Stimulated activated CD4-positive, alpha-beta T cell treated with anti-CD3 and anti-CD28 coated beads, Interleukin-15, amount 100 ng/mL, for 48 hours (primary cell): ENCODE results near the gene SEPTIN12.
A peak's percentile ranks its signal among the peaks of the same experiment; 100 is the strongest.
"Not testable (repeated sequence)": the region's sequence is repeated elsewhere in the genome, so short reads cannot be mapped to it uniquely, and the experiment has no call there.

Source experiments
- DNase-seq, 2 donors: peaks; one replicate each; pipeline ENCODE4 v3.0.0-alpha.2; 2020; ENCODE audit warnings: low read depth in 2 of 2

The SEPTIN12 gene

GRCh38 chr16:4754865-4755264, 33.3 kb downstream of the SEPTIN12 start:
- DNase-seq: no peak

- no peak for DNase-seq
Measured at GRCh38 chr16:4753227-4753626, 34.9 kb downstream of the SEPTIN12 start.

- no peak for DNase-seq
Measured at GRCh38 chr16:4752351-4753100, 35.6 kb downstream of the SEPTIN12 start.

- no peak for DNase-seq
Measured at GRCh38 chr16:4750896-4751295, 37.2 kb downstream of the SEPTIN12 start.

- no peak for DNase-seq
Measured at GRCh38 chr16:4749700-4750257, 38.4 kb downstream of the SEPTIN12 start.

- DNase-seq: no peak
Measured at GRCh38 chr16:4748682-4749411, 39.3 kb downstream of the SEPTIN12 start.

- no peak for DNase-seq
Measured at GRCh38 chr16:4747906-4748681, 40.1 kb downstream of the SEPTIN12 start.

- DNase-seq: no peak
Measured at GRCh38 chr16:4746991-4747574, 41.1 kb downstream of the SEPTIN12 start.

GRCh38 chr16:4746215-4746614, 41.9 kb downstream of the SEPTIN12 start:
- DNase-seq: no peak

- DNase-seq: no peak
Measured at GRCh38 chr16:4745274-4745569, 42.9 kb downstream of the SEPTIN12 start.

- DNase-seq: no peak
Measured at GRCh38 chr16:4744555-4745273, 43.4 kb downstream of the SEPTIN12 start.

- no peak for DNase-seq
Measured at GRCh38 chr16:4743226-4743878, 44.8 kb downstream of the SEPTIN12 start.

GRCh38 chr16:4738370-4738769, 49.8 kb downstream of the SEPTIN12 start:
- DNase-seq: not testable (repeated sequence)

- no peak for DNase-seq
Measured at GRCh38 chr16:4737545-4737944, 50.6 kb downstream of the SEPTIN12 start.

- DNase-seq: no peak
Measured at GRCh38 chr16:4736546-4736945, 51.6 kb downstream of the SEPTIN12 start.

GRCh38 chr16:4734730-4735535, 53.2 kb downstream of the SEPTIN12 start:
- DNase-seq: peak; percentile 82 to 93

- DNase-seq: peak; percentile 58 to 72
Measured at GRCh38 chr16:4734063-4734729, 53.9 kb downstream of the SEPTIN12 start, which contains the start of the genes ANKS3 and DNAAF8. ANKS3 (minus strand) TSS chr16:4734271; CDS start chr16:4730149, 4,122 bp downstream. DNAAF8 (plus strand) TSS chr16:4734537; CDS start chr16:4736515, 1,978 bp downstream.

GRCh38 chr16:4733747-4734062, 54.4 kb downstream of the SEPTIN12 start:
- no peak for DNase-seq

- no peak for DNase-seq
Measured at GRCh38 chr16:4733211-4733742, 54.9 kb downstream of the SEPTIN12 start.
